Muscle layer of duodenum (tissue), 2 donors: Measurements from ENCODE around the gene CEP104.

ENCODE experiments used
- H3K27ac ChIP-seq: one replicate; pipeline ENCODE4 v1.7.0; 2013; ENCODE audit warnings: mild to moderate bottlenecking, low read length
- H3K27me3 ChIP-seq: one replicate; pipeline ENCODE4 v1.7.0; 2013; ENCODE audit warnings: low read depth, mild to moderate bottlenecking, control low read depth, low read length
- H3K36me3 ChIP-seq, 2 donors: one replicate each; pipeline ENCODE4 v1.7.0; 2013; ENCODE audit warnings: low read length in 2 of 2, control low read depth in 1 of 2, mild to moderate bottlenecking in 1 of 2; ENCODE audit not compliant: insufficient read depth in 2 of 2, control insufficient read depth in 1 of 2
- H3K4me1 ChIP-seq, 2 donors: one replicate each; pipeline ENCODE4 v1.7.0; 2013; ENCODE audit warnings: low read length in 2 of 2, mild to moderate bottlenecking in 2 of 2, control low read depth in 1 of 2, moderate library complexity in 1 of 2; ENCODE audit not compliant: insufficient read depth in 2 of 2, control insufficient read depth in 1 of 2
- H3K4me3 ChIP-seq, 2 donors: one replicate each; pipeline ENCODE4 v1.7.0; 2013; ENCODE audit warnings: low read length in 2 of 2, low read depth in 1 of 2, mild to moderate bottlenecking in 1 of 2
- H3K9me3 ChIP-seq, 2 donors: one replicate each; pipeline ENCODE4 v1.7.0; 2013; ENCODE audit warnings: low read length in 2 of 2, control low read depth in 1 of 2, mild to moderate bottlenecking in 1 of 2; ENCODE audit not compliant: control insufficient read depth in 1 of 2
- donor health status: healthy.

CEP104 gene

GRCh38 chr1:3838788-3839187 is 18.2 kb downstream of the CEP104 start:
- Histone ChIP-seq H3K36me3 (peaks cover 50 to 81% of the 10 kb centered on the region in 2 donors), H3K27ac (no peak overlapping the region), H3K9me3 (peaks cover 0 to 5% of the 10 kb centered on the region in 2 donors), H3K4me1 (no peaks in the 10 kb centered on the region), H3K27me3 (no peaks in the 10 kb centered on the region), H3K4me3 (no peak overlapping the region)

- peaks cover 54 to 85% of the 10 kb centered on the region in 2 donors for H3K36me3 ChIP-seq
- H3K27me3 ChIP-seq: no peaks in the 10 kb centered on the region
Measured at GRCh38 chr1:3837685-3838084, 19.3 kb downstream of the CEP104 start.

GRCh38 chr1:3837200-3837599 is 19.8 kb downstream of the CEP104 start:
- no peaks in the 10 kb centered on the region for H3K27me3 ChIP-seq
- H3K9me3 ChIP-seq: peaks cover 0 to 5% of the 10 kb centered on the region in 2 donors
- no peaks in the 10 kb centered on the region for H3K4me1 ChIP-seq
- no peak overlapping the region for H3K27ac ChIP-seq
- H3K4me3 ChIP-seq: no peak overlapping the region
- peaks cover 58 to 86% of the 10 kb centered on the region in 2 donors for H3K36me3 ChIP-seq

More at GRCh38 chr1:3837685-3838084, 19.3 kb downstream of the CEP104 start:
- peaks cover 0 to 5% of the 10 kb centered on the region in 2 donors for H3K9me3 ChIP-seq
- no peak overlapping the region for H3K4me3 ChIP-seq
- no peaks in the 10 kb centered on the region for H3K4me1 ChIP-seq
- no peak overlapping the region for H3K27ac ChIP-seq

GRCh38 chr1:3836421-3836820 is 20.6 kb downstream of the CEP104 start:
- peaks cover 0 to 5% of the 10 kb centered on the region in 2 donors for H3K9me3 ChIP-seq
- H3K4me3 ChIP-seq: no peak overlapping the region
- H3K36me3 ChIP-seq: peaks cover 64 to 88% of the 10 kb centered on the region in 2 donors

GRCh38 chr1:3834701-3835100 is 22.3 kb downstream of the CEP104 start:
- no peak overlapping the region for H3K27ac ChIP-seq
- H3K4me3 ChIP-seq: no peak overlapping the region
- peaks cover 61 to 91% of the 10 kb centered on the region in 2 donors for H3K36me3 ChIP-seq
- no peaks in the 10 kb centered on the region for H3K4me1 ChIP-seq
- H3K9me3 ChIP-seq: peaks cover 0 to 5% of the 10 kb centered on the region in 2 donors
- H3K27me3 ChIP-seq: no peaks in the 10 kb centered on the region

More at GRCh38 chr1:3836421-3836820, 20.6 kb downstream of the CEP104 start:
- H3K27ac ChIP-seq: no peak overlapping the region
- H3K4me1 ChIP-seq: no peaks in the 10 kb centered on the region
- no peaks in the 10 kb centered on the region for H3K27me3 ChIP-seq

- Histone ChIP-seq H3K4me3 (no peak overlapping the region), H3K36me3 (peaks cover 62 to 90% of the 10 kb centered on the region in 2 donors), H3K9me3 (no peaks in the 10 kb centered on the region), H3K4me1 (no peaks in the 10 kb centered on the region), H3K27me3 (no peaks in the 10 kb centered on the region), H3K27ac (no peak overlapping the region)
Measured at GRCh38 chr1:3831689-3832088, 25.3 kb downstream of the CEP104 start.

- Histone ChIP-seq H3K36me3 (peaks cover 64 to 92% of the 10 kb centered on the region in 2 donors), H3K4me1 (no peaks in the 10 kb centered on the region), H3K27me3 (no peaks in the 10 kb centered on the region), H3K27ac (no peak overlapping the region), H3K9me3 (no peaks in the 10 kb centered on the region), H3K4me3 (no peak overlapping the region)
Measured at GRCh38 chr1:3828391-3828790, 28.6 kb downstream of the CEP104 start.

- Histone ChIP-seq H3K4me1 (no peaks in the 10 kb centered on the region), H3K4me3 (no peak overlapping the region), H3K9me3 (no peaks in the 10 kb centered on the region), H3K36me3 (peaks cover 70 to 93% of the 10 kb centered on the region in 2 donors), H3K27ac (no peak overlapping the region), H3K27me3 (no peaks in the 10 kb centered on the region)
Measured at GRCh38 chr1:3827813-3828307, 29.2 kb downstream of the CEP104 start.

- Histone ChIP-seq H3K36me3 (peaks cover 70 to 94% of the 10 kb centered on the region in 2 donors), H3K27me3 (no peaks in the 10 kb centered on the region), H3K27ac (no peak overlapping the region), H3K9me3 (no peaks in the 10 kb centered on the region), H3K4me3 (no peak overlapping the region), H3K4me1 (no peaks in the 10 kb centered on the region)
Measured at GRCh38 chr1:3825356-3825755, 31.7 kb downstream of the CEP104 start.

GRCh38 chr1:3824650-3825049 is 32.4 kb downstream of the CEP104 start:
- H3K27me3 ChIP-seq: no peaks in the 10 kb centered on the region
- H3K4me1 ChIP-seq: no peaks in the 10 kb centered on the region
- H3K36me3 ChIP-seq: peaks cover 73 to 94% of the 10 kb centered on the region in 2 donors
- no peaks in the 10 kb centered on the region for H3K9me3 ChIP-seq
- H3K27ac ChIP-seq: no peak overlapping the region
- H3K4me3 ChIP-seq: no peak overlapping the region

- H3K36me3 ChIP-seq: peaks cover 56 to 87% of the 10 kb centered on the region in 2 donors
- no peaks in the 10 kb centered on the region for H3K9me3 ChIP-seq
- H3K4me1 ChIP-seq: no peaks in the 10 kb centered on the region
Measured at GRCh38 chr1:3822421-3822820, 34.6 kb downstream of the CEP104 start.

GRCh38 chr1:3821908-3822307 is 35.1 kb downstream of the CEP104 start:
- H3K27me3 ChIP-seq: no peaks in the 10 kb centered on the region
- H3K36me3 ChIP-seq: peaks cover 51 to 82% of the 10 kb centered on the region in 2 donors
- no peak overlapping the region for H3K4me3 ChIP-seq
- no peaks in the 10 kb centered on the region for H3K9me3 ChIP-seq
- no peak overlapping the region for H3K27ac ChIP-seq
- no peaks in the 10 kb centered on the region for H3K4me1 ChIP-seq

More at GRCh38 chr1:3822421-3822820, 34.6 kb downstream of the CEP104 start:
- Histone ChIP-seq H3K4me3 (no peak overlapping the region), H3K27ac (no peak overlapping the region), H3K27me3 (no peaks in the 10 kb centered on the region)
